Thymus (tissue), 11 donors: Measurements from ENCODE around the gene PCDHB2. TPM values are rescaled to one million over a fixed set of nuclear protein-coding genes. Genes with fewer than 3 reads are reported as not detected.
"Not testable (repeated sequence)": the region's sequence is repeated elsewhere in the genome, so short reads cannot be mapped to it uniquely, and the experiment has no call there.

ENCODE experiments used
- DNase-seq, 9 donors: peaks; one replicate each; pipeline ENCODE4 v3.0.0-alpha.2; 2013; ENCODE audit warnings: low spot score in 9 of 9, low read depth in 6 of 9, missing footprints in 1 of 9
- H3K27ac ChIP-seq, 2 donors: one replicate each; pipeline ENCODE4 v1.5.1; 2013; ENCODE audit warnings: control low read depth in 1 of 2, low read depth in 1 of 2, low read length in 1 of 2, mild to moderate bottlenecking in 1 of 2, moderate library complexity in 1 of 2
- H3K27me3 ChIP-seq, 2 donors: one replicate each; pipeline ENCODE4 v1.5.1; 2013; ENCODE audit warnings: low read length in 1 of 2; ENCODE audit not compliant: control insufficient read depth in 2 of 2, insufficient read depth in 1 of 2
- H3K36me3 ChIP-seq, 2 donors: one replicate each; pipeline ENCODE4 v1.5.1; 2013; ENCODE audit warnings: low read length in 1 of 2, mild to moderate bottlenecking in 1 of 2, moderate library complexity in 1 of 2; ENCODE audit not compliant: control insufficient read depth in 2 of 2, insufficient read depth in 2 of 2
- H3K4me1 ChIP-seq, 2 donors: one replicate each; pipeline ENCODE4 v1.5.1; 2013; ENCODE audit warnings: low read length in 2 of 2; ENCODE audit not compliant: control insufficient read depth in 2 of 2, insufficient read depth in 2 of 2
- H3K4me3 ChIP-seq, 2 donors: one replicate each; pipeline ENCODE4 v1.5.1; 2013; ENCODE audit warnings: low read length in 2 of 2, control low read depth in 1 of 2, mild to moderate bottlenecking in 1 of 2
- H3K9me3 ChIP-seq, 2 donors: one replicate each; pipeline ENCODE4 v1.5.1; 2013; ENCODE audit warnings: low read length in 1 of 2, mild to moderate bottlenecking in 1 of 2; ENCODE audit not compliant: control insufficient read depth in 2 of 2, insufficient read depth in 1 of 2
- WGBS: extraction: QIAGEN DNeasy Blood & Tissue Kit; methylation state at CpG from one replicate; pipeline ENCODE4 v1.1.7; 2013; 5-methylcytosine and 5-hydroxymethylcytosine counted together
- polyA plus RNA-seq: library from polyadenylated mRNA; stranded (reverse); fragments of 200-250 nt; gene quantifications from one replicate; pipeline ENCODE4 v1.2.3, GENCODE V29; 2013
- total RNA-seq: library from RNA; stranded (reverse); fragments of 120-200 nt; gene quantifications from one replicate; pipeline ENCODE4 v1.2.4, GENCODE V29; 2013
- donor health status: healthy.

Gene PCDHB2
- total and polyA plus RNA-seq, 2 donors = 0.24 to 0.39 TPM

DNA sequence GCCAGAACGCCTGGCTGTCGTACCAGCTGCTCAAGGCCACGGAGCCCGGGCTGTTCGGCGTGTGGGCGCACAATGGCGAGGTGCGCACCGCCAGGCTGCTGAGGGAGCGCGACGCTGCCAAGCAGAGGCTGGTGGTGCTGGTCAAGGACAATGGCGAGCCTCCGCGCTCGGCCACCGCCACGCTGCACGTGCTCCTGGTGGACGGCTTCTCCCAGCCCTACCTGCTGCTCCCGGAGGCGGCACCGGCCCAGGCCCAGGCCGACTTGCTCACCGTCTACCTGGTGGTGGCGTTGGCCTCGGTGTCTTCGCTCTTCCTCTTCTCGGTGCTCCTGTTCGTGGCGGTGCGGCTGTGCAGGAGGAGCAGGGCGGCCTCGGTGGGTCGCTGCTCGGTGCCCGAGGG, 2.2 kb downstream of the PCDHB2 start:
- not testable (repeated sequence) for H3K27ac ChIP-seq, H3K36me3 ChIP-seq, H3K4me3 ChIP-seq, DNase-seq, H3K9me3 ChIP-seq, H3K4me1 ChIP-seq
- 44% methylated on average over 31 of the region's 38 CpGs for WGBS
- H3K27me3 ChIP-seq = peaks cover 0 to 23% of the 10 kb centered on the region in 2 donors

GRCh38 chr5:141100243-141100805, 5.9 kb downstream of the PCDHB2 start, which contains the start of gene PCDHB3:
Gene PCDHB3 (plus strand): TSS chr5:141100473. CDS start chr5:141100650, 177 bp downstream.
- Histone ChIP-seq H3K27me3 (peaks cover 0 to 14% of the 10 kb centered on the region in 2 donors), H3K4me1 (no peaks in the 10 kb centered on the region), H3K9me3 (peaks cover 0 to 3% of the 10 kb centered on the region in 2 donors), H3K36me3 (no peaks in the 10 kb centered on the region), H3K4me3 (no peak within 1 kb of the TSS), H3K27ac (no peak within 1 kb of the TSS)
- DNase-seq = peak in 1 of 9 donors; percentile 8
- WGBS = 26% methylated on average over 19 of the region's 19 CpGs

- WGBS = 52% methylated on average over 20 of the region's 20 CpGs
- no peak for DNase-seq
- H3K27ac ChIP-seq = no peak overlapping the region
- peaks cover 0 to 3% of the 10 kb centered on the region in 2 donors for H3K9me3 ChIP-seq
- H3K36me3 ChIP-seq = no peaks in the 10 kb centered on the region
- peaks cover 0 to 10% of the 10 kb centered on the region in 2 donors for H3K27me3 ChIP-seq
- H3K4me3 ChIP-seq = no peak overlapping the region
- no peaks in the 10 kb centered on the region for H3K4me1 ChIP-seq
Measured at GRCh38 chr5:141101059-141101458, 6.6 kb downstream of the PCDHB2 start.

- H3K36me3 ChIP-seq, DNase-seq, H3K4me3 ChIP-seq, H3K4me1 ChIP-seq, H3K9me3 ChIP-seq, H3K27ac ChIP-seq: not testable (repeated sequence)
- peaks cover 0 to 10% of the 10 kb centered on the region in 2 donors for H3K27me3 ChIP-seq
- 54% methylated on average over 39 of the region's 39 CpGs for WGBS
Measured at GRCh38 chr5:141102070-141102469, 7.7 kb downstream of the PCDHB2 start.

DNA sequence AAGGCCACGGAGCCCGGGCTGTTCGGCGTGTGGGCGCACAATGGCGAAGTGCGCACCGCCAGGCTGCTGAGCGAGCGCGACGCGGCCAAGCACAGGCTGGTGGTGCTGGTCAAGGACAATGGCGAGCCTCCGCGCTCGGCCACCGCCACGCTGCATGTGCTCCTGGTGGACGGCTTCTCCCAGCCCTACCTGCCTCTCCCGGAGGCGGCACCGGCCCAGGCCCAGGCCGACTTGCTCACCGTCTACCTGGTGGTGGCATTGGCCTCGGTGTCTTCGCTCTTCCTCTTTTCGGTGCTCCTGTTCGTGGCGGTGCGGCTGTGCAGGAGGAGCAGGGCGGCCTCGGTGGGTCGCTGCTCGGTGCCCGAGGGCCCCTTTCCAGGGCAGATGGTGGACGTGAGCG, 8.1 kb downstream of the PCDHB2 start:
- not testable (repeated sequence) for H3K4me1 ChIP-seq, H3K4me3 ChIP-seq, H3K36me3 ChIP-seq, DNase-seq, H3K27ac ChIP-seq, H3K9me3 ChIP-seq
- WGBS = 57% methylated on average over 31 of the region's 38 CpGs
- peaks cover 0 to 10% of the 10 kb centered on the region in 2 donors for H3K27me3 ChIP-seq

GRCh38 chr5:141105350-141105749, 10.9 kb downstream of the PCDHB2 start:
- H3K4me3 ChIP-seq = no peak overlapping the region
- no peaks in the 10 kb centered on the region for H3K4me1 ChIP-seq
- no peaks in the 10 kb centered on the region for H3K36me3 ChIP-seq
- no peak overlapping the region for H3K27ac ChIP-seq
- no peak for DNase-seq
- H3K27me3 ChIP-seq = peaks cover 0 to 9% of the 10 kb centered on the region in 2 donors
- H3K9me3 ChIP-seq = peaks cover 0 to 1% of the 10 kb centered on the region in 2 donors
- WGBS = 90% methylated on average over 2 of the region's 2 CpGs

DNA sequence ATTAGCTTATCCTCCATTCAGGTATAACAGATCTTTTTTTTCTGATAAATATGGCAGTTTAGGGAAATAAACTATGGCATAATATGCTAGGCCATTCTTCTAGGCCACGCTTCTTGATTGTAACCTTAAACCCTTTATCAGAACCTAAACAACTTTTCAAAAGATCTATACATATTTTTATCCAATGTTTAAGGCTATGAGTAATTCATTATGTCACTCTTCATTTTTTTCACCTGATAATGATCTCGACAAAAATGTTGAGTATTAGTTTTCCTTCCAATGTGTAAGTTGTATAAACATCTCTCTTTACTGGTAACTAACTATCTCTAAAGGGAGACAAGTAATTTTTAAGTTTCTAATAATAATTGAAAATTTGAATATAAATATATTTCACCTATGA, 24.8 kb downstream of the PCDHB2 start:
- WGBS = 47% methylated on average over 2 of the region's 2 CpGs
- H3K27me3 ChIP-seq = peaks cover 0 to 10% of the 10 kb centered on the region in 2 donors
- H3K27ac ChIP-seq = no peak overlapping the region
- H3K9me3 ChIP-seq = peaks cover 0 to 3% of the 10 kb centered on the region in 2 donors
- no peak overlapping the region for H3K4me3 ChIP-seq
- no peak for DNase-seq
- no peaks in the 10 kb centered on the region for H3K4me1 ChIP-seq
- no peaks in the 10 kb centered on the region for H3K36me3 ChIP-seq

GRCh38 chr5:141121563-141121962, 27.1 kb downstream of the PCDHB2 start, which contains the start of gene PCDHB4:
Gene PCDHB4 (plus strand): TSS chr5:141121818. CDS start chr5:141121999, 181 bp downstream.
- 26% methylated on average over 16 of the region's 16 CpGs for WGBS
- Histone ChIP-seq H3K27ac (no peak within 1 kb of the TSS), H3K4me3 (no peak within 1 kb of the TSS), H3K27me3 (peaks cover 0 to 10% of the 10 kb centered on the region in 2 donors), H3K4me1 (no peaks in the 10 kb centered on the region), H3K9me3 (peaks cover 0 to 3% of the 10 kb centered on the region in 2 donors), H3K36me3 (no peaks in the 10 kb centered on the region)
- DNase-seq = peak in 1 of 9 donors; percentile 1

DNA sequence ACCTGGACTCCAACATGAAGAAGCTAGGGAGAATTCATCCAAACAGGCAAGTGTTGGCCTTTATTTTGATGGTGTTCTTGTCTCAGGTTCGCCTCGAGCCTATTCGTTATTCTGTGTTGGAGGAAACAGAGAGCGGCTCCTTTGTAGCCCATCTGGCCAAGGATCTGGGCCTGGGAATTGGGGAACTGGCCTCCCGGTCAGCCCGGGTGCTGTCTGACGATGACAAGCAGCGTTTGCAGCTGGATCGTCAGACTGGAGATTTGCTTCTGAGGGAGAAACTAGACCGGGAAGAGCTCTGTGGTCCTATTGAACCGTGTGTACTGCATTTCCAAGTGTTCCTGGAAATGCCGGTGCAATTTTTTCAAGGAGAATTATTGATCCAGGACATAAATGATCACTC, 27.6 kb downstream of the PCDHB2 start:
- 49% methylated on average over 12 of the region's 12 CpGs for WGBS
- H3K36me3 ChIP-seq = no peaks in the 10 kb centered on the region
- H3K4me1 ChIP-seq = no peaks in the 10 kb centered on the region
- H3K4me3 ChIP-seq = no peak overlapping the region
- no peak overlapping the region for H3K27ac ChIP-seq
- no peak for DNase-seq
- H3K9me3 ChIP-seq = peaks cover 0 to 3% of the 10 kb centered on the region in 2 donors
- H3K27me3 ChIP-seq = peaks cover 0 to 10% of the 10 kb centered on the region in 2 donors
